SK-N-MC (cell line): ENCODE measurements around the gene METTL27.

ENCODE experiments used
- EZH2 ChIP-seq: fragments of 200-600 bp; sonication (generic); IDR thresholded peaks from one replicate; pipeline ENCODE4 v1.6.1; 2017; ENCODE audit warnings: antibody characterized with exemption
- POLR2AphosphoS5 ChIP-seq: IDR thresholded peaks from 2 replicates; pipeline ENCODE4 v1.6.1; 2012; ENCODE audit warnings: mild to moderate bottlenecking, low read depth, low read length, borderline replicate concordance

GRCh38 chr7:73880755-73881328 lies 38.5 kb upstream of the METTL27 start:
- no peak for TF ChIP-seq EZH2
- TF ChIP-seq POLR2AphosphoS5 = no peak
